KMS-11 (cell line): ENCODE measurements around the gene C2CD4C.

Source experiments
- H2AFZ ChIP-seq: fragments of 200-600 bp; sonication (generic); 2 replicates; pipeline ENCODE4 v1.6.1; 2016; ENCODE audit warnings: antibody characterized with exemption, mixed run types, low read depth
- H3K27ac ChIP-seq: fragments of 200-600 bp; sonication (generic); 2 replicates; pipeline ENCODE4 v1.6.1; 2016; ENCODE audit warnings: mild to moderate bottlenecking, mixed run types
- H3K27me3 ChIP-seq: fragments of 200-600 bp; sonication (generic); 2 replicates; pipeline ENCODE4 v1.6.1; 2017; ENCODE audit warnings: mild to moderate bottlenecking, low read depth, mixed run types, moderate library complexity; ENCODE audit not compliant: insufficient read depth
- H3K36me3 ChIP-seq: fragments of 200-600 bp; sonication (generic); 2 replicates; pipeline ENCODE4 v1.6.1; 2017; ENCODE audit warnings: mild to moderate bottlenecking, mixed run types; ENCODE audit not compliant: insufficient read depth
- H3K4me1 ChIP-seq: fragments of 200-600 bp; sonication (generic); 2 replicates; pipeline ENCODE4 v1.6.1; 2016; ENCODE audit warnings: mild to moderate bottlenecking, low read depth, mixed run types; ENCODE audit not compliant: poor library complexity, severe bottlenecking
- H3K4me2 ChIP-seq: fragments of 200-600 bp; sonication (generic); 2 replicates; pipeline ENCODE4 v1.7.0; 2016; ENCODE audit warnings: mild to moderate bottlenecking, mixed run types
- H3K4me3 ChIP-seq: fragments of 200-600 bp; sonication (generic); IDR thresholded peaks from 2 replicates; pipeline ENCODE4 v1.6.1; 2017; ENCODE audit warnings: low read depth, low read length, mixed read lengths; ENCODE audit not compliant: insufficient read depth
- H3K79me2 ChIP-seq: fragments of 200-600 bp; sonication (generic); 2 replicates; pipeline ENCODE4 v1.6.1; 2016; ENCODE audit warnings: low read depth, mixed run types; ENCODE audit not compliant: insufficient read depth
- H3K9ac ChIP-seq: fragments of 200-600 bp; sonication (generic); 2 replicates; pipeline ENCODE4 v1.6.1; 2016; ENCODE audit warnings: mild to moderate bottlenecking, mixed run types
- H4K20me1 ChIP-seq: fragments of 200-600 bp; sonication (generic); 2 replicates; pipeline ENCODE4 v1.6.1; 2016; ENCODE audit warnings: mild to moderate bottlenecking, mixed run types; ENCODE audit not compliant: insufficient read depth
- TF ChIP-seq, protein P1 (sequence below): fragments of 200-600 bp; sonication (generic); conservative IDR thresholded peaks from 2 replicates; pipeline ENCODE4 v1.6.1; 2017; ENCODE audit warnings: low read depth, mild to moderate bottlenecking, antibody characterized with exemption, low read length, moderate library complexity, mixed read lengths

C2CD4C gene

DNA sequence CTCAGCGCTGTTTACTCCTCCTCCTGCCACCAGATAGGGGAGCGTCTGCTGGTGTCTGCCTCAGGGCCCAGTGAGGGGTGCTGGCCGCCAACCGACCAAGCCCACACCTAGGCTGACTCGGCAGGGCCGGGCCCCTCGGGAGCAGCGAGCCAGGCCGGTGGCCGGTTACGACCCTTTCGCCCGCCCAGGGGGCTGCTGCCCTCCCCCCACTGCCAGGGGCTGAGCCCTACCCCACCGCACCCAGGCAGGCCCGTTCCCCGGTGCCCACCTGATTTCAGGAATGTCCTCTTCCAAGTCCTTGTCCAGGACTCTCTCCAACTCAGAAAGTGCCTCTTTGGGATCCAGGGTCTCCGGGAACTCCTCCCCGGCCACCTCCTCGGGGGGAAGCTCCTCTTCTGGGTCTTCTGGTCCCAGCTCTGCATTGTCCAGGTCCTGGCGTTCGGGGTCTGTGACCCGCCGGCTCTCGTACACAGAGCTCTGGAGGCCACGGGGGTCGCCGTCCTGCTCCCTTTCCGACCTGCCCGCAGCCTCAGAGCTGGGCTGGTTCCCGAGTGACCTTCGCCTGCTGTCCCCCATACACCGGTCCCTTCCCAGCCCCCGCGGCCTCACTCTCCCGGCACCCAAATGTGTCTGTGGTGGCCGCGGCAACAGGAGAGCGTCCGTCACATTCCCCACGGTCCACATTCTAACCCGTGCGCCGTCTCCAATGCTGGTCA is 33.4 kb downstream of the C2CD4C start:
- no peak overlapping the region for H3K27ac ChIP-seq
- no peaks in the 10 kb centered on the region for H3K79me2 ChIP-seq
- H3K36me3 ChIP-seq = no peaks in the 10 kb centered on the region
- no peaks in the 10 kb centered on the region for H4K20me1 ChIP-seq
- no peaks in the 10 kb centered on the region for H3K4me1 ChIP-seq
- H3K4me3 ChIP-seq = no peak overlapping the region
- peaks cover 71% of the 10 kb centered on the region for H3K27me3 ChIP-seq
- H2AFZ ChIP-seq = no peak overlapping the region
- no peak overlapping the region for H3K4me2 ChIP-seq
- TF ChIP-seq, protein P1, sequence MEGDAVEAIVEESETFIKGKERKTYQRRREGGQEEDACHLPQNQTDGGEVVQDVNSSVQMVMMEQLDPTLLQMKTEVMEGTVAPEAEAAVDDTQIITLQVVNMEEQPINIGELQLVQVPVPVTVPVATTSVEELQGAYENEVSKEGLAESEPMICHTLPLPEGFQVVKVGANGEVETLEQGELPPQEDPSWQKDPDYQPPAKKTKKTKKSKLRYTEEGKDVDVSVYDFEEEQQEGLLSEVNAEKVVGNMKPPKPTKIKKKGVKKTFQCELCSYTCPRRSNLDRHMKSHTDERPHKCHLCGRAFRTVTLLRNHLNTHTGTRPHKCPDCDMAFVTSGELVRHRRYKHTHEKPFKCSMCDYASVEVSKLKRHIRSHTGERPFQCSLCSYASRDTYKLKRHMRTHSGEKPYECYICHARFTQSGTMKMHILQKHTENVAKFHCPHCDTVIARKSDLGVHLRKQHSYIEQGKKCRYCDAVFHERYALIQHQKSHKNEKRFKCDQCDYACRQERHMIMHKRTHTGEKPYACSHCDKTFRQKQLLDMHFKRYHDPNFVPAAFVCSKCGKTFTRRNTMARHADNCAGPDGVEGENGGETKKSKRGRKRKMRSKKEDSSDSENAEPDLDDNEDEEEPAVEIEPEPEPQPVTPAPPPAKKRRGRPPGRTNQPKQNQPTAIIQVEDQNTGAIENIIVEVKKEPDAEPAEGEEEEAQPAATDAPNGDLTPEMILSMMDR = no peak
- no peak overlapping the region for H3K9ac ChIP-seq

DNA sequence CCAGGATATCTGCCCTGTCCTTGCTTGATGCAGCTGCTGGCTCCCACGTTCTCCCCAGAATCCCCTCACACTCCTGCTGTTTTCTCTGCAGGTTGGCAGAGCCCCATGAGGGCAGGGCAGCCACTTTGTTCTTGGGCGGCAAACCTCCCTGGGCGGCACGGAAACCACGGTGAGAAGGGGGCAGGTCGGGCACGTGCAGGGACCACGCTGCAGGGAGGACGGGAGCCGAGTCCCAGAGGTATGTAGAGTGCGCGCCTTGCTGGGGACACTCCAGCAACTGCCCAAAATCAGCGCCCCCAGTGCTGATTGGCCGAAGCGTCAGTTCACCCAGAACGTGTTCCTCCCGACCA is 34.1 kb downstream of the C2CD4C start:
- Histone ChIP-seq H4K20me1 (no peaks in the 10 kb centered on the region), H2AFZ (no peak overlapping the region), H3K27ac (no peak overlapping the region), H3K4me2 (no peak overlapping the region), H3K27me3 (peaks cover 70% of the 10 kb centered on the region), H3K4me1 (no peaks in the 10 kb centered on the region), H3K79me2 (no peaks in the 10 kb centered on the region), H3K4me3 (no peak overlapping the region), H3K36me3 (no peaks in the 10 kb centered on the region), H3K9ac (no peak overlapping the region)
- TF ChIP-seq, protein P1 = no peak

DNA sequence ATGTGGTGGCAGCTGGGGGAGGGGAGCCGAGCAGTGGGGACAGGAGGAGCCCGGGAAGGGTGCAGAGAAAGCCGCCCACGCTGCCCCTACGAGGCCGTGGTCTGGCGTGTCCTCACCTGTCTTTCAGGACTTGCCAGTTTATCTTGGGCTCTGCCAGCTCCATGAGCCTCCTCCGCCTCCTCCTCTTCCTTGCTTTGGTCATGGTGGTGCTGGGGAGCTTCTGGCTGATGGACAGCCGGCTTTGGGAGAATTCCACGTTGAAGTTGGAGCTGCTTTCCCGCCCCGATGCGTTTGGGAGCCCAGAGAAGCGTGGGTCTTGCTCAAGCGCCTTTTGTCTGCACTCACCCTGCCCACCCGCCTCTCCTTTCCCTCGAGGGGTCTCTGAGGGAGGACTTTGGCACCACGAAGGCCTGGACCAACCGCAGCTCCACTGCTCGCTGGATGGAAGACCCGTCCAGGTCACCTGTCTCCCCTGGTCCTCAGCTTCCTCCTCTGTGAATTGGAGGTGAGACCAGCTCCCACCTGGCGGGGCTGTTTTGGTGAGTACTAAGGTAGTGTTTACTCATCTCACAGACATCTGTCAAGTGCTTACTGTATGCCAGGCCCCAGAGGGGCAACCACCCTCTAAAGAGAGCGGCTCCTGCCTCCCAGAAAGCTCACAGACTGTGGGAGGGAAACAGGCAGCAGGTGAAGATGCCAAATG is 34.6 kb downstream of the C2CD4C start:
- no peak overlapping the region for H2AFZ ChIP-seq
- no peaks in the 10 kb centered on the region for H3K79me2 ChIP-seq
- no peak overlapping the region for H3K27ac ChIP-seq
- H3K4me3 ChIP-seq = no peak overlapping the region
- H3K4me2 ChIP-seq = no peak overlapping the region
- H3K27me3 ChIP-seq = peaks cover 71% of the 10 kb centered on the region
- H4K20me1 ChIP-seq = no peaks in the 10 kb centered on the region
- H3K4me1 ChIP-seq = no peaks in the 10 kb centered on the region
- TF ChIP-seq, protein P1 = no peak
- no peaks in the 10 kb centered on the region for H3K36me3 ChIP-seq
- no peak overlapping the region for H3K9ac ChIP-seq

DNA sequence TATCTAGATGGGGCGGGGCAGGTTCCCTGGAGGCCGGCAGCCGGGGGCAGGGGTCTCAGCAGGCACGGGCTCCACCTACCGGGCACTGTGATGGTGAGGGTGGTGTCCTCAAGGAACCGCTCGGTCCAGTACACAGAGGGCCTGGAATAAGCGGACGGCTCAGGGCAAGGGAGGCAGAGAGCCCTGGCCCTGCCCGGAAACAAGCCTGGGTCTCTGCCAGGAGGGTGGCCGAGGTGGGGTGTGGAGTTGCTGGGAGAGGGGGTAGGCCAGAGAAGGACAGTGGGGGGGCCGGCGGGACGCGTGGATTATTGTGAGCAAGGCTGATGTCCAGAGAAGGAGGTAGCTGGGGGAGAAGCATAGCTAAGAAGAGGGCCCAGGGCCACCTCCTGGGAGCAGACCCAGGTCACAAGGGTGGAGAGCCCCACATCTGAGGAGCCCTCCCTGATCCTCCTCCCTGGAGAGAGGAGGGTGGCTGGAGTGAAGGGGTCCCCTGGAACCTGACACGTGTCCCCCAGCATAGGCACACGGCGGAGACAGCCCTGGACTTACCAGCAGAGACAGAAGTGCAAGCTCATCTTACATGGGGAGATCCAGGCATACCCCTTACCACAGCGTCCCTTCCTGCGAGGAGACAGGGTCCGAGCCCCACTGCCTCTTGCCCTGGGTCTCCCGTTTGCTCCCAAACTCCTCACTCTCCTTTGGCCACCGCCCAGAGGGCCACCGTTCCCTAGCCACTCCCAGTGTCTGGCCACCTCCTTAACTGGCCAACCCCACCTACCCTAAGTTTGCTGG is 35.4 kb downstream of the C2CD4C start:
- Histone ChIP-seq H3K9ac (no peak overlapping the region), H3K79me2 (no peaks in the 10 kb centered on the region), H3K27me3 (peaks cover 73% of the 10 kb centered on the region), H3K4me1 (no peaks in the 10 kb centered on the region), H2AFZ (no peak overlapping the region), H3K36me3 (no peaks in the 10 kb centered on the region), H4K20me1 (no peaks in the 10 kb centered on the region), H3K27ac (no peak overlapping the region), H3K4me3 (no peak overlapping the region), H3K4me2 (no peak overlapping the region)
- TF ChIP-seq, protein P1 = no peak
